ENCODE data around the gene GPX3.

- TF ChIP-seq CTCF (IDR thresholded peaks at IDR 0.05) (no peak), POLR2A (IDR thresholded peaks at IDR 0.05) (no peak)
These were observed 51.6 kb downstream of the GPX3 start for GRCh38 chr5:151071848-151072629.
